DOHH2 (cell line): ENCODE measurements around the gene SMARCA4.
"Not testable (repeated sequence)": the region's sequence is repeated elsewhere in the genome, so short reads cannot be mapped to it uniquely, and the experiment has no call there.

Experiments used
- H3F3A ChIP-seq: fragments of 200-600 bp; sonication (generic), shearing (Covaris generic); 2 replicates; pipeline ENCODE4 v1.6.0; 2016; ENCODE audit warnings: antibody characterized with exemption, mild to moderate bottlenecking; ENCODE audit not compliant: control insufficient read depth, insufficient read depth
- H3K27ac ChIP-seq: fragments of 200-600 bp; sonication (generic); 2 replicates; pipeline ENCODE4 v1.5.1; 2014; ENCODE audit warnings: low read depth, mild to moderate bottlenecking, low read length, moderate library complexity
- H3K27me3 ChIP-seq: fragments of 200-600 bp; sonication (generic); 2 replicates; pipeline ENCODE4 v1.6.1; 2014; ENCODE audit warnings: mild to moderate bottlenecking, low read length, mixed read lengths; ENCODE audit not compliant: control insufficient read depth
- H3K36me3 ChIP-seq: fragments of 200-600 bp; sonication (generic); 2 replicates; pipeline ENCODE4 v1.6.1; 2014; ENCODE audit warnings: mild to moderate bottlenecking, low read length, moderate library complexity, mixed read lengths; ENCODE audit not compliant: control insufficient read depth
- H3K4me1 ChIP-seq: fragments of 200-600 bp; sonication (generic); 2 replicates; pipeline ENCODE4 v1.6.1; 2014; ENCODE audit warnings: mild to moderate bottlenecking, low read length, mixed read lengths; ENCODE audit not compliant: control insufficient read depth
- H3K4me2 ChIP-seq: fragments of 200-600 bp; sonication (generic); 2 replicates; pipeline ENCODE4 v1.6.0; 2014; ENCODE audit warnings: mild to moderate bottlenecking, low read length, moderate library complexity
- H3K4me3 ChIP-seq: fragments of 200-600 bp; sonication (generic); 2 replicates; pipeline ENCODE4 v1.5.1; 2014; ENCODE audit warnings: mild to moderate bottlenecking, low read length, mixed read lengths
- H3K79me2 ChIP-seq: fragments of 200-600 bp; sonication (generic); 2 replicates; pipeline ENCODE4 v1.6.1; 2014; ENCODE audit warnings: mild to moderate bottlenecking, low read length, mixed read lengths; ENCODE audit not compliant: control insufficient read depth
- H3K9me2 ChIP-seq: fragments of 200-600 bp; sonication (generic); replicated peaks from 2 replicates; pipeline ENCODE4 v1.6.1; 2014; ENCODE audit warnings: mild to moderate bottlenecking, low read length, mixed read lengths; ENCODE audit not compliant: control insufficient read depth
- H3K9me3 ChIP-seq: fragments of 200-600 bp; sonication (generic); 2 replicates; pipeline ENCODE4 v1.6.1; 2014; ENCODE audit warnings: antibody characterized with exemption, low read length, mixed read lengths; ENCODE audit not compliant: control insufficient read depth, insufficient read depth
- H4K20me1 ChIP-seq: fragments of 200-600 bp; sonication (generic); 2 replicates; pipeline ENCODE4 v1.6.0; 2014; ENCODE audit warnings: low read depth, mild to moderate bottlenecking, antibody characterized with exemption, low read length, moderate library complexity; ENCODE audit not compliant: control insufficient read depth, insufficient read depth
- CTCF ChIP-seq: fragments of 200-600 bp; sonication (generic); IDR thresholded peaks from one replicate; pipeline ENCODE4 v1.5.1; 2014; ENCODE audit warnings: antibody characterized with exemption, mild to moderate bottlenecking, low read depth, low read length; ENCODE audit not compliant: poor library complexity, severe bottlenecking
- EZH2phosphoT487 ChIP-seq: fragments of 200-600 bp; sonication (generic); IDR thresholded peaks from 2 replicates; pipeline ENCODE4 v1.6.1; 2017; ENCODE audit warnings: borderline replicate concordance, mild to moderate bottlenecking, antibody characterized with exemption, low read length, moderate library complexity, mixed read lengths

The SMARCA4 gene

DNA sequence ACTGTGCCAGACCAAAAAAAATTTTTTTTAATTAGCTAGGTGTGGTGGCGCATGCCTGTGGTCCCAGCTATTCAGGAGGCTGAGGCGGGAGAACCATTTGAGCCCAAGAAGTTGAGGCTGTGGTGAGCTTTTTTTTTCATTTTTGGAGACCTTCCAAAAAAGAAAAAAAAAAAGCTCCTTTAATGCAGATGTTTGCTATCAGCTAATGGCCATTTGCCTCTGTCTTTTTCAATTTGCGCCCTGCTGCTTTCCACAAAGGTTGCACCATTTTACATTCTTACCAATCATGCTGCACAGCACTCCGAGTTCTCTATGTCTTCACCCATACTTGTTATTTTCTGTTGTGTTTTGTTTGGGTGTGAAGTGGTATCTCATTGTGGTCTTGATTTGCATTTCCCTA is 15.6 kb upstream of the SMARCA4 start:
- H3K9me3 ChIP-seq: no peaks in the 10 kb centered on the region
- no peak overlapping the region for H3K27ac ChIP-seq
- no peaks in the 10 kb centered on the region for H3K9me2 ChIP-seq
- no peaks in the 10 kb centered on the region for H3K36me3 ChIP-seq
- H3K79me2 ChIP-seq: no peaks in the 10 kb centered on the region
- H3K27me3 ChIP-seq: no peaks in the 10 kb centered on the region
- H3F3A ChIP-seq: no peaks in the 10 kb centered on the region
- peak overlapping the region; percentile 42 for H3K4me2 ChIP-seq
- no peak overlapping the region for H3K4me3 ChIP-seq
- no peak for TF ChIP-seq EZH2phosphoT487
- no peak for TF ChIP-seq CTCF
- H3K4me1 ChIP-seq: peaks cover 19% of the 10 kb centered on the region
- H4K20me1 ChIP-seq: no peaks in the 10 kb centered on the region

DNA sequence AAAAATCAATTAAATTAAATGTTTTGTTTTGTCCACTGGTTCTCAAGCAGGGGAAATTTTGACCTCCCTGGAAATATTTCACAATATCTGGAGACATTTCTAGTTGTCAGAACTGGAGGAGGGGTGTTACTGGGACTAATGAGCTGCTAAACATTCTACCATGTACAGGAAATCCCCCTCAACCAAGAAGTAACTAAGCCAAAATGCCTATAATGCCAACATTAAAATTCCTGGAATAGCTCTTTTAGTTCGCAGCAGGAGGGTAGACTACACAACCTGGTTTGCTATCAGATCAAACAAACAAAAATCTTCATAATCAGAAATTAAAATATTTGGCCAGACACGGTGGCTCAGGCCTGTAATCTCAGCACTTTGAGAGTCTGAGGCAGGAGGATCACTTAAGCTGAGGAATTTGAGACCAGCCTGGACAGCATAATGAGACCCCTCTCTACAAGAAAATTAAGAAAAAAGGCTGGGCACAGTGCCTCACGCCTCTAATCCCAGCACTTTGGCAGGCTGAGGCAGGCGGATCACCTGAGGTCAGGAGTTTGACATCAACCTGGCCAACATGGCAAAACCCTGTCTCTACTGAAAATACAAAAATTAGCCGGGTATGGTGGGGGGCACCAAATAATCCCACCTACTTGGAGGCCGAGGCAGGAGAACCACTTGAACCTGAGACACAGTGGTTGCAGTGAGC is 13.7 kb upstream of the SMARCA4 start:
- H3K79me2 ChIP-seq: no peaks in the 10 kb centered on the region

GRCh38 chr19:10952809-10953208 is 8.0 kb upstream of the SMARCA4 start:
- H3K36me3 ChIP-seq: no peaks in the 10 kb centered on the region
- no peak overlapping the region for H3K27ac ChIP-seq

More for the DNA sequence above, 13.7 kb upstream of the SMARCA4 start:
- Histone ChIP-seq H3K9me3 (no peaks in the 10 kb centered on the region), H3K4me3 (no peak overlapping the region), H3F3A (no peaks in the 10 kb centered on the region), H3K27ac (no peak overlapping the region), H3K27me3 (no peaks in the 10 kb centered on the region), H3K4me2 (no peak overlapping the region), H3K36me3 (no peaks in the 10 kb centered on the region), H4K20me1 (no peaks in the 10 kb centered on the region), H3K9me2 (no peaks in the 10 kb centered on the region), H3K4me1 (peaks cover 24% of the 10 kb centered on the region)
- TF ChIP-seq CTCF: no peak
- TF ChIP-seq EZH2phosphoT487: no peak

GRCh38 chr19:10959277-10959968 is 1.4 kb upstream of the SMARCA4 start:
- Histone ChIP-seq H3K79me2 (peaks cover 49% of the 10 kb centered on the region), H3K4me2 (peak overlapping the region; percentile 63), H3K4me3 (peak overlapping the region; percentile 75), H3K4me1 (peaks cover 34% of the 10 kb centered on the region), H3F3A (peaks cover 15% of the 10 kb centered on the region), H3K36me3 (peaks cover 26% of the 10 kb centered on the region)
- not testable (repeated sequence) for H3K9me3 ChIP-seq, H3K9me2 ChIP-seq, H3K27me3 ChIP-seq, H3K27ac ChIP-seq, H4K20me1 ChIP-seq

More at GRCh38 chr19:10952809-10953208, 8.0 kb upstream of the SMARCA4 start:
- Histone ChIP-seq H3K9me3 (no peaks in the 10 kb centered on the region), H3K9me2 (no peaks in the 10 kb centered on the region), H3F3A (peaks cover 6% of the 10 kb centered on the region), H3K27me3 (no peaks in the 10 kb centered on the region), H3K4me3 (no peak overlapping the region), H3K4me2 (no peak overlapping the region), H3K79me2 (no peaks in the 10 kb centered on the region), H3K4me1 (peaks cover 41% of the 10 kb centered on the region), H4K20me1 (no peaks in the 10 kb centered on the region)
- TF ChIP-seq EZH2phosphoT487 (no peak), CTCF (no peak)
